ENCODE measurements around the gene BMPER. TPM values are rescaled to one million over a fixed set of nuclear protein-coding genes. Genes with fewer than 3 reads are reported as not detected.

The BMPER gene
- total RNA-seq, 4 donors from 2014 or later: 1.0 to 12.4 (median 6.1) TPM

GRCh38 chr7:34115503-34115902, 210.2 kb downstream of the BMPER start:
- no peaks in the 10 kb centered on the region for H3K4me1 ChIP-seq
- H3K9me3 ChIP-seq: peaks cover 0 to 6% of the 10 kb centered on the region in 2 donors
- no peaks in the 10 kb centered on the region for H3K27me3 ChIP-seq
- no peaks in the 10 kb centered on the region for H3K36me3 ChIP-seq
- intact Hi-C loops (cut with DNase I; ENCODE audit: low total_unique reads): no loop called here
- TF ChIP-seq CTCF (IDR thresholded peaks at IDR 0.05) (no peak), POLR2A (IDR thresholded peaks at IDR 0.05) (no peak)
- no peak for DNase-seq
- H3K27ac ChIP-seq: no peak overlapping the region
- no peak overlapping the region for H3K4me3 ChIP-seq

GRCh38 chr7:34117573-34117972, 212.2 kb downstream of the BMPER start:
- no peak for DNase-seq
- Histone ChIP-seq H3K27ac (no peak overlapping the region), H3K4me1 (no peaks in the 10 kb centered on the region), H3K9me3 (peaks cover 0 to 6% of the 10 kb centered on the region in 2 donors), H3K27me3 (no peaks in the 10 kb centered on the region), H3K36me3 (no peaks in the 10 kb centered on the region), H3K4me3 (no peak overlapping the region)
- TF ChIP-seq CTCF (IDR thresholded peaks at IDR 0.05): no peak
- TF ChIP-seq POLR2A (IDR thresholded peaks at IDR 0.05): no peak
- intact Hi-C loops (cut with DNase I; ENCODE audit: low total_unique reads): no loop called here

DNA sequence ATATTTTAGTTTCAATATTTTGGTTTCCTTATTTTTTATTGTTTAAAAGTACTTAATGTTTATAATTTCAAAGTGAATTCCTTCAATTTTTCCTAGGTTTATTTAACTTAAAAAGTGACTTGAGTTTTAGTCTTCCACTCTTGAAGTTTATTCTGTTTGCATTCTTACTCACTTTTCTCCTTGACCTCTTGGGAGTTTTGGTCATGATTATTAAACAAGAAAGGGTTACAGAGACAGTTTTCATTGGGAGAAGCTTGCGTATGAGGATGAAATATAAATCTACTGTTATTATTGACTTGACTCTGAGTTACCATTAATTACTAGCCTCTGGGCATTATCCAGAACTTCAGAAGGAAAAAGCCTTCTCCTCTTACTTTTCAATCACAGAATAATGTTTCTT, 216.0 kb downstream of the BMPER start:
- Histone ChIP-seq H3K36me3 (no peaks in the 10 kb centered on the region), H3K4me1 (no peaks in the 10 kb centered on the region), H3K9me3 (peaks cover 0 to 10% of the 10 kb centered on the region in 2 donors), H3K4me3 (no peak overlapping the region), H3K27me3 (no peaks in the 10 kb centered on the region), H3K27ac (no peak overlapping the region)
- intact Hi-C loops (cut with DNase I; ENCODE audit: low total_unique reads): no loop called here
- DNase-seq: no peak
- TF ChIP-seq CTCF (IDR thresholded peaks at IDR 0.05): no peak
- TF ChIP-seq POLR2A (IDR thresholded peaks at IDR 0.05): no peak

DNA sequence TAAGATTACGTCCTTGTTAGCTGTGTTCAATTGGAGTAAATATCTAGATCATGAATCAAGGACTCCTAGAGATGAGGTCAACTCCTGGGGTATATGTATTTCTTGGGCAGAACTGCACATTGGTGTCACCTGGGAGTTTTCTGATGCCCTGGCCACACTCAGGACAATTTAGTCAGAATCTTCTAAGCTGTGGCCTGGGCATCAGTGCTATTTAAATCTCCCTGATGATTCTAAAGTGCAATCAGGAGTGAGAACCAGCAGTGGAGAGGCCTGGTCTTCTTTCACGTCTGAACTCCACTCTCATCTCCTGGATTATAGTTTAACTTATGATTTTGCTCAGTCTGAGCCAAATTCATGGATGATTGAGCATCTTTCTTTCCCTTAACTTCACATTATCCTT, 218.0 kb downstream of the BMPER start:
- no peak overlapping the region for H3K4me3 ChIP-seq
- H3K27me3 ChIP-seq: no peaks in the 10 kb centered on the region
- H3K36me3 ChIP-seq: no peaks in the 10 kb centered on the region
- no peak overlapping the region for H3K27ac ChIP-seq
- TF ChIP-seq CTCF (IDR thresholded peaks at IDR 0.05): no peak
- H3K4me1 ChIP-seq: no peaks in the 10 kb centered on the region
- intact Hi-C loops (cut with DNase I; ENCODE audit: low total_unique reads): no loop called here
- DNase-seq: no peak
- H3K9me3 ChIP-seq: peaks cover 0 to 10% of the 10 kb centered on the region in 2 donors

DNA sequence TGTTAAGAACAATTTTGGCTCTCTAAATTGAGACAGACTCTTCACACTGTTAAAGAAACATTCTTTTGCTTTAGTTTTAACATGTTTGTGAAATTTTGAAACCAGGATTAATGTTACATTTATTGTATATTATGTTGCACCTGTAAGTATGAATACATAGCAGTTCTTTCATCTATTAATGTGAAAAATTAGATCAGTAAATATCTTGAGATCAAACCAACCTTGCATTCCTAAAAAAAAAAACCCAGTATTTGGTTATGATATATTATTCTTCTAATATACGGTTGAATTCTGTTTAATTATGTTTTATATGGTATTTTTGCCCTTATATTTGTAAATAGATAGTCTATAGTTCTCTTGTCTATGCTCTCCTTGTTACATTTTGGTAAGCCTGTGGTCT, 219.4 kb downstream of the BMPER start:
- DNase-seq: no peak
- H3K27ac ChIP-seq: no peak overlapping the region
- TF ChIP-seq CTCF (IDR thresholded peaks at IDR 0.05) (no peak), POLR2A (IDR thresholded peaks at IDR 0.05) (no peak)

More for the DNA sequence above, 219.4 kb downstream of the BMPER start:
- H3K36me3 ChIP-seq: no peaks in the 10 kb centered on the region
- peaks cover 0 to 10% of the 10 kb centered on the region in 2 donors for H3K9me3 ChIP-seq
- no peaks in the 10 kb centered on the region for H3K27me3 ChIP-seq
- no peak overlapping the region for H3K4me3 ChIP-seq
- intact Hi-C loops (cut with DNase I; ENCODE audit: low total_unique reads): no loop called here
- H3K4me1 ChIP-seq: no peaks in the 10 kb centered on the region

Measured in uterus (tissue), 4 donors.